Measurements from ENCODE around the gene DGKQ. TPM values are rescaled to one million over a fixed set of nuclear protein-coding genes. Genes with fewer than 3 reads are reported as not detected.

The DGKQ gene
- total and polyA plus RNA-seq, 9 of the 15 experiments (the other 6 are each of a cell fraction or from before 2014, with no cell fraction given): 0.17 to 22.0 (median 5.6) TPM

DNA sequence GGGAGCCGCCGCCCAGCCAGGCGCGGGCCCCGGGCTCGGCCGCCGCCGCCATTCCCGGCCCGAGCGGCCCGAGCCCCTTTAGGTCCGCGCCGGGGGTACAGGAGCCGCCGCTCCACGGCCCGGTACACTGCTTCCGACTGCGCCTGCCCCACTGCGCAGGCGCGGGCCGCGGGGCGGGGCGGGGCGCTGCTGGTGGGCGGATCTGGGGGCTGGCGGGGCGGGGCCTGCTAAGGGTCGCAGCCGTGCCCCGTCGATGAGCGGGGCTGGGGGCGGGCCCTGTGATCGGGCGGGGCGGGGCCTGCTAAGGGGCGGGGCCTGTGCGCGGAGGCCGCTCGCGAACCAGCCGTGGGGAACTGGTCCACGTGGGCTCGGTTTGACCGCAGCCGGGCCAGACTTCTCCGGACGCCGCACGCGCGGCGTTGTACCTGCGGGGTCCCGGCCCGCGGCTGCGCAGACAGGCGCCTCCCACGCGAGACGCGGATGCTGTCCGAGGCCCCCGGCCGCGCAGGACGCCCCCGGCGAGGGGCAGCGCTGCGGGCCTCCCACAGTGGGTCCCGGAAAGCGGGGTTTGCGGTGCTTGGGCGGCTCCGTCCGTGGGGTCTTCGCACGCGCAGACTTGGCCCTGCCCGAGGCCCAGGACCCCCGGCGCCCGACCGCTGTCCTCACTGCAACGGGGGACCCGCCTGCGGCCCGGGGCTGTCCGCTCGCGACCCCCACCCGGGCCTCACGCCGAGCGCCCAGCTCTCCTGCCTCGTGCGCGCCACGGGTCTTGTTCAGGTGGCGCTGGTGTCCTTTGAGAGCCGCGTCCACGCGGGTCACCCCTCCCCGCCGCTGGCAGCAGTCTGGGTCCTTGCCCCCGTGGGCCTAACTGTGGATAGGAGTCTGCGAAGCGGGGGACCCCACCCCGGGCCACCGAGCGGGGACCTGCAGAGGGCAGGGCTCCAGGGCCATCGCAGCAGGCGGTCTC lies at the start of gene DGKQ (continued):
- TF ChIP-seq STAT5B (CRISPR knock-in tag; IDR thresholded peaks at IDR 0.05): no peak
- TF ChIP-seq CREM (IDR thresholded peaks at IDR 0.05; ENCODE audit: low read depth): no peak
- no peak for TF ChIP-seq BHLHE40 (IDR thresholded peaks at IDR 0.05; ENCODE audit: low read length)
- peak; percentile 62 for TF ChIP-seq GABPA (tag; conservative IDR thresholded peaks at IDR 0.05; ENCODE audit: low read depth)
- no peak for TF ChIP-seq SREBF2 (CRISPR knock-in tag; IDR thresholded peaks at IDR 0.05)
- TF ChIP-seq MTF1 (CRISPR knock-in tag; IDR thresholded peaks at IDR 0.05; ENCODE audit: borderline replicate concordance): no peak
- peak; percentile 63; the same call in 1 of the 2 replicates for TF ChIP-seq PHF8 (IDR thresholded peaks at IDR 0.05; ENCODE audit: borderline replicate concordance, low read length)
- TF ChIP-seq SAP30 (IDR thresholded peaks at IDR 0.05; ENCODE audit: borderline replicate concordance, insufficient read depth, low read depth, low read length, poor library complexity, severe bottlenecking): peak; percentile 52
- TF ChIP-seq KAT8 (IDR thresholded peaks at IDR 0.05; ENCODE audit: low read depth): no peak
- TF ChIP-seq, protein P1, sequence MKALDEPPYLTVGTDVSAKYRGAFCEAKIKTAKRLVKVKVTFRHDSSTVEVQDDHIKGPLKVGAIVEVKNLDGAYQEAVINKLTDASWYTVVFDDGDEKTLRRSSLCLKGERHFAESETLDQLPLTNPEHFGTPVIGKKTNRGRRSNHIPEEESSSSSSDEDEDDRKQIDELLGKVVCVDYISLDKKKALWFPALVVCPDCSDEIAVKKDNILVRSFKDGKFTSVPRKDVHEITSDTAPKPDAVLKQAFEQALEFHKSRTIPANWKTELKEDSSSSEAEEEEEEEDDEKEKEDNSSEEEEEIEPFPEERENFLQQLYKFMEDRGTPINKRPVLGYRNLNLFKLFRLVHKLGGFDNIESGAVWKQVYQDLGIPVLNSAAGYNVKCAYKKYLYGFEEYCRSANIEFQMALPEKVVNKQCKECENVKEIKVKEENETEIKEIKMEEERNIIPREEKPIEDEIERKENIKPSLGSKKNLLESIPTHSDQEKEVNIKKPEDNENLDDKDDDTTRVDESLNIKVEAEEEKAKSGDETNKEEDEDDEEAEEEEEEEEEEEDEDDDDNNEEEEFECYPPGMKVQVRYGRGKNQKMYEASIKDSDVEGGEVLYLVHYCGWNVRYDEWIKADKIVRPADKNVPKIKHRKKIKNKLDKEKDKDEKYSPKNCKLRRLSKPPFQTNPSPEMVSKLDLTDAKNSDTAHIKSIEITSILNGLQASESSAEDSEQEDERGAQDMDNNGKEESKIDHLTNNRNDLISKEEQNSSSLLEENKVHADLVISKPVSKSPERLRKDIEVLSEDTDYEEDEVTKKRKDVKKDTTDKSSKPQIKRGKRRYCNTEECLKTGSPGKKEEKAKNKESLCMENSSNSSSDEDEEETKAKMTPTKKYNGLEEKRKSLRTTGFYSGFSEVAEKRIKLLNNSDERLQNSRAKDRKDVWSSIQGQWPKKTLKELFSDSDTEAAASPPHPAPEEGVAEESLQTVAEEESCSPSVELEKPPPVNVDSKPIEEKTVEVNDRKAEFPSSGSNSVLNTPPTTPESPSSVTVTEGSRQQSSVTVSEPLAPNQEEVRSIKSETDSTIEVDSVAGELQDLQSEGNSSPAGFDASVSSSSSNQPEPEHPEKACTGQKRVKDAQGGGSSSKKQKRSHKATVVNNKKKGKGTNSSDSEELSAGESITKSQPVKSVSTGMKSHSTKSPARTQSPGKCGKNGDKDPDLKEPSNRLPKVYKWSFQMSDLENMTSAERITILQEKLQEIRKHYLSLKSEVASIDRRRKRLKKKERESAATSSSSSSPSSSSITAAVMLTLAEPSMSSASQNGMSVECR (CRISPR knock-in tag; IDR thresholded peaks at IDR 0.05): peak; percentile 41; the same call in 1 of the 2 replicates
- TF ChIP-seq RFX5 (IDR thresholded peaks at IDR 0.05; ENCODE audit: low read depth, low read length): no peak
- TF ChIP-seq SMAD1 (IDR thresholded peaks at IDR 0.05; ENCODE audit: low read depth, low read length, partially characterized antibody): no peak
- no peak for TF ChIP-seq KLF10 (CRISPR knock-in tag; IDR thresholded peaks at IDR 0.05)
- TF ChIP-seq, protein P2, sequence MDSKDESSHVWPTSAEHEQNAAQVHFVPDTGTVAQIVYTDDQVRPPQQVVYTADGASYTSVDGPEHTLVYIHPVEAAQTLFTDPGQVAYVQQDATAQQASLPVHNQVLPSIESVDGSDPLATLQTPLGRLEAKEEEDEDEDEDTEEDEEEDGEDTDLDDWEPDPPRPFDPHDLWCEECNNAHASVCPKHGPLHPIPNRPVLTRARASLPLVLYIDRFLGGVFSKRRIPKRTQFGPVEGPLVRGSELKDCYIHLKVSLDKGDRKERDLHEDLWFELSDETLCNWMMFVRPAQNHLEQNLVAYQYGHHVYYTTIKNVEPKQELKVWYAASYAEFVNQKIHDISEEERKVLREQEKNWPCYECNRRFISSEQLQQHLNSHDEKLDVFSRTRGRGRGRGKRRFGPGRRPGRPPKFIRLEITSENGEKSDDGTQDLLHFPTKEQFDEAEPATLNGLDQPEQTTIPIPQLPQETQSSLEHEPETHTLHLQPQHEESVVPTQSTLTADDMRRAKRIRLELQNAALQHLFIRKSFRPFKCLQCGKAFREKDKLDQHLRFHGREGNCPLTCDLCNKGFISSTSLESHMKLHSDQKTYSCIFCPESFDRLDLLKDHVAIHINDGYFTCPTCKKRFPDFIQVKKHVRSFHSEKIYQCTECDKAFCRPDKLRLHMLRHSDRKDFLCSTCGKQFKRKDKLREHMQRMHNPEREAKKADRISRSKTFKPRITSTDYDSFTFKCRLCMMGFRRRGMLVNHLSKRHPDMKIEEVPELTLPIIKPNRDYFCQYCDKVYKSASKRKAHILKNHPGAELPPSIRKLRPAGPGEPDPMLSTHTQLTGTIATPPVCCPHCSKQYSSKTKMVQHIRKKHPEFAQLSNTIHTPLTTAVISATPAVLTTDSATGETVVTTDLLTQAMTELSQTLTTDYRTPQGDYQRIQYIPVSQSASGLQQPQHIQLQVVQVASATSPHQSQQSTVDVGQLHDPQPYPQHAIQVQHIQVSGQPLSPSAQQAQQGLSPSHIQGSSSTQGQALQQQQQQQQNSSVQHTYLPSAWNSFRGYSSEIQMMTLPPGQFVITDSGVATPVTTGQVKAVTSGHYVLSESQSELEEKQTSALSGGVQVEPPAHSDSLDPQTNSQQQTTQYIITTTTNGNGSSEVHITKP (IDR thresholded peaks at IDR 0.05; ENCODE audit: partially characterized antibody): no peak
- TF ChIP-seq DNMT1 (IDR thresholded peaks at IDR 0.05): no peak
- peak; percentile 61; the same call in 1 of the 2 replicates for TF ChIP-seq SMAD4 (CRISPR knock-in tag; conservative IDR thresholded peaks at IDR 0.05)
- TF ChIP-seq ZNF24 (IDR thresholded peaks at IDR 0.05): no peak
- TF ChIP-seq WHSC1 (IDR thresholded peaks at IDR 0.05; ENCODE audit: low read length): no peak
- no peak for TF ChIP-seq BRD4 (IDR thresholded peaks at IDR 0.05)
- TF ChIP-seq SNRNP70 (optimal IDR thresholded peaks at IDR 0.05; ENCODE audit: low read depth, low read length): no peak
- no peak for TF ChIP-seq SREBF1 (IDR thresholded peaks at IDR 0.05; ENCODE audit: borderline replicate concordance, low read depth, low read length)
